ENCODE results near the gene UBE2V1. TPM values are rescaled to one million over a fixed set of nuclear protein-coding genes. Genes with fewer than 3 reads are reported as not detected.

Gene UBE2V1
- total and polyA plus RNA-seq, 2 of the 13 experiments (the other 11 are each of a cell fraction or from before 2014, with no cell fraction given) = 81.3 to 132 TPM

DNA sequence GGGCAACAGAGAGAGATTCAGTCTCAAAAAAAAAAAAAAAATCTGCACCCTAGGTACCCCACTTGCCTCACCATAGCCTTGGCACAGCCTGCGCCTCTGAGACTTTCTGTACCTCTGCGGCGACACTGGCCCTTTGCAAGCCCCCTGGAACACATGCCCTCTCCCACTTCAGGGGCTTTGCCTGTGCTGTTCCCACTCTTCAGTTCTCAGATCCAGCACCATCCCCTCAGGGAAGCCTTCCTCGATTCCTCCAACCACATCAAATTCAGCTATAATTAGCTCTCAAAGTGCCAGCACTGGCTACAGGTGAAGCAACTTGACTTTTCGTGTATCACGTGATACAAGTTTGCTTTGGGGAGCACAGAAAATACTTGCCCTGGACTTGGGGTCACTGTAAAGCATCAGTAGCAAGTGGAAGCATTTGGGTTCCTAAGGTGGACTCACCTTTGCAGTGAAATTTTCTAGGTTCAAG, 2.1 kb upstream of the UBE2V1 start (continued):
- TF ChIP-seq BRD4 (CRISPR knock-in tag; IDR thresholded peaks at IDR 0.05) (0 out of 2 replicates have a peak, but pooled peaks have one; percentile 39), PITX1 (CRISPR knock-in tag; IDR thresholded peaks at IDR 0.05) (no peak), ZNF720 (CRISPR knock-in tag; IDR thresholded peaks at IDR 0.05) (no peak), PRDM10 (CRISPR knock-in tag; IDR thresholded peaks at IDR 0.05; ENCODE audit: low read depth) (no peak), MXI1 (IDR thresholded peaks at IDR 0.05; ENCODE audit: borderline replicate concordance, low read depth, low read length) (no peak), JARID2 (CRISPR knock-in tag; IDR thresholded peaks at IDR 0.05; ENCODE audit: insufficient replicate concordance) (no peak), ZNF749 (CRISPR knock-in tag; IDR thresholded peaks at IDR 0.05; ENCODE audit: borderline replicate concordance) (no peak), ZNF276 (CRISPR knock-in tag; IDR thresholded peaks at IDR 0.05; ENCODE audit: low read depth) (no peak), ZNF44 (CRISPR knock-in tag; IDR thresholded peaks at IDR 0.05) (0 out of 2 replicates have a peak, but pooled peaks have one; percentile 23), ZFP41 (CRISPR knock-in tag; IDR thresholded peaks at IDR 0.05; ENCODE audit: borderline replicate concordance) (peak; percentile 27; the same call in 1 of the 2 replicates), ZNF674 (CRISPR knock-in tag; IDR thresholded peaks at IDR 0.05; ENCODE audit: low read depth) (no peak), HNF4G (IDR thresholded peaks at IDR 0.05; ENCODE audit: borderline replicate concordance, low read depth, low read length) (no peak), HNF4G (CRISPR knock-in tag; IDR thresholded peaks at IDR 0.05; ENCODE audit: borderline replicate concordance, low read depth) (no peak), SMAD1 (CRISPR knock-in tag; IDR thresholded peaks at IDR 0.05; ENCODE audit: borderline replicate concordance, low read depth) (no peak), ZNF704 (CRISPR knock-in tag; IDR thresholded peaks at IDR 0.05; ENCODE audit: borderline replicate concordance) (0 out of 2 replicates have a peak, but pooled peaks have one; percentile 25), GTF3A (CRISPR knock-in tag; conservative IDR thresholded peaks at IDR 0.05) (no peak), CSRNP1 (CRISPR knock-in tag; IDR thresholded peaks at IDR 0.05) (no peak), EHMT2 (IDR thresholded peaks at IDR 0.05; ENCODE audit: borderline replicate concordance, low read depth, low read length) (no peak)
- TF ChIP-seq, protein P1, sequence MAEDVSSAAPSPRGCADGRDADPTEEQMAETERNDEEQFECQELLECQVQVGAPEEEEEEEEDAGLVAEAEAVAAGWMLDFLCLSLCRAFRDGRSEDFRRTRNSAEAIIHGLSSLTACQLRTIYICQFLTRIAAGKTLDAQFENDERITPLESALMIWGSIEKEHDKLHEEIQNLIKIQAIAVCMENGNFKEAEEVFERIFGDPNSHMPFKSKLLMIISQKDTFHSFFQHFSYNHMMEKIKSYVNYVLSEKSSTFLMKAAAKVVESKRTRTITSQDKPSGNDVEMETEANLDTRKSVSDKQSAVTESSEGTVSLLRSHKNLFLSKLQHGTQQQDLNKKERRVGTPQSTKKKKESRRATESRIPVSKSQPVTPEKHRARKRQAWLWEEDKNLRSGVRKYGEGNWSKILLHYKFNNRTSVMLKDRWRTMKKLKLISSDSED (CRISPR knock-in tag; IDR thresholded peaks at IDR 0.05) = no peak
